IMR-90 (cell line): ENCODE measurements around the gene CFAP221.

Experiments
- BHLHE40 ChIP-seq: fragments of 150-350 bp; IDR thresholded peaks from 2 replicates; pipeline ENCODE4 v1.6.1; 2016; ENCODE audit warnings: mild to moderate bottlenecking, low read depth, low read length
- MAFK ChIP-seq: IDR thresholded peaks from 2 replicates; pipeline ENCODE4 v1.6.1; 2012; ENCODE audit warnings: low read depth, low read length, improper control_type of control experiment
- POLR2A ChIP-seq: IDR thresholded peaks from 2 replicates; pipeline ENCODE4 v1.6.1; 2012; ENCODE audit warnings: mild to moderate bottlenecking, low read depth, low read length
- RAD21 ChIP-seq: IDR thresholded peaks from 2 replicates; pipeline ENCODE4 v1.6.1; 2012; ENCODE audit warnings: low read length, improper control_type of control experiment
- RCOR1 ChIP-seq: IDR thresholded peaks from 2 replicates; pipeline ENCODE4 v1.6.1; 2012; ENCODE audit warnings: mild to moderate bottlenecking, low read length, improper control_type of control experiment; ENCODE audit not compliant: insufficient replicate concordance
- TF ChIP-seq, protein P1 (sequence below): conservative IDR thresholded peaks from 2 replicates; pipeline ENCODE4 v1.5.1; 2012; ENCODE audit warnings: mild to moderate bottlenecking, low read depth, low read length, improper control_type of control experiment
- TF ChIP-seq, protein P2 (sequence below): fragments of 150-350 bp; IDR thresholded peaks from 2 replicates; pipeline ENCODE4 v1.6.1; 2017; ENCODE audit warnings: mild to moderate bottlenecking, antibody characterized with exemption, low read length, low read depth

DNA sequence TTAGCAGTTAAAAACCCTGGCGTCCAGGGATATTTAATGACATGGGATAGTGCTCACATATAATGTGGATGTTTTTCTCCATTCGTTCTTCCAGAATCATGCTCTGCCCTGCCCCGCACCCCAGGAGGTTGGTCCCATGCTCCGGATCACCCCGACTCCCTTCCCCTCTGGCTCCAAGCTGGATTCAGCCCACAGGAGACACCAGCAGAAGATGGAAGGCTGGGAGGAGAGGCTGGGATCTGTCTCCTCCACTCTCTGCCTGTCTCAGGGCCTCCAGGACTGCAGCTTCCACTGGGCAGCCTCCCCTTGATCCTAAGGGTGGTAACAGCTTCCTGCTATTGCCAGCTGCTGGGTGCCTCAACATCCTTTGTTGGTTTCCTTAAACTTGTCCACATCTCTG, 159.3 kb downstream of the CFAP221 start:
- TF ChIP-seq POLR2A (no peak), MAFK (no peak), RAD21 (no peak), RCOR1 (no peak), BHLHE40 (no peak)
- TF ChIP-seq, protein P1, sequence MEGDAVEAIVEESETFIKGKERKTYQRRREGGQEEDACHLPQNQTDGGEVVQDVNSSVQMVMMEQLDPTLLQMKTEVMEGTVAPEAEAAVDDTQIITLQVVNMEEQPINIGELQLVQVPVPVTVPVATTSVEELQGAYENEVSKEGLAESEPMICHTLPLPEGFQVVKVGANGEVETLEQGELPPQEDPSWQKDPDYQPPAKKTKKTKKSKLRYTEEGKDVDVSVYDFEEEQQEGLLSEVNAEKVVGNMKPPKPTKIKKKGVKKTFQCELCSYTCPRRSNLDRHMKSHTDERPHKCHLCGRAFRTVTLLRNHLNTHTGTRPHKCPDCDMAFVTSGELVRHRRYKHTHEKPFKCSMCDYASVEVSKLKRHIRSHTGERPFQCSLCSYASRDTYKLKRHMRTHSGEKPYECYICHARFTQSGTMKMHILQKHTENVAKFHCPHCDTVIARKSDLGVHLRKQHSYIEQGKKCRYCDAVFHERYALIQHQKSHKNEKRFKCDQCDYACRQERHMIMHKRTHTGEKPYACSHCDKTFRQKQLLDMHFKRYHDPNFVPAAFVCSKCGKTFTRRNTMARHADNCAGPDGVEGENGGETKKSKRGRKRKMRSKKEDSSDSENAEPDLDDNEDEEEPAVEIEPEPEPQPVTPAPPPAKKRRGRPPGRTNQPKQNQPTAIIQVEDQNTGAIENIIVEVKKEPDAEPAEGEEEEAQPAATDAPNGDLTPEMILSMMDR, result no peak
- TF ChIP-seq, protein P2, sequence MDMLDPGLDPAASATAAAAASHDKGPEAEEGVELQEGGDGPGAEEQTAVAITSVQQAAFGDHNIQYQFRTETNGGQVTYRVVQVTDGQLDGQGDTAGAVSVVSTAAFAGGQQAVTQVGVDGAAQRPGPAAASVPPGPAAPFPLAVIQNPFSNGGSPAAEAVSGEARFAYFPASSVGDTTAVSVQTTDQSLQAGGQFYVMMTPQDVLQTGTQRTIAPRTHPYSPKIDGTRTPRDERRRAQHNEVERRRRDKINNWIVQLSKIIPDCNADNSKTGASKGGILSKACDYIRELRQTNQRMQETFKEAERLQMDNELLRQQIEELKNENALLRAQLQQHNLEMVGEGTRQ, result no peak
